H54 (cell line): Measurements from ENCODE around the gene TANGO6.
"Not testable (repeated sequence)": the region's sequence is repeated elsewhere in the genome, so short reads cannot be mapped to it uniquely, and the experiment has no call there.

Experiments
- DNase-seq: peaks from one replicate; pipeline ENCODE4 v3.0.0; 2011; ENCODE audit warnings: low spot score, mixed read lengths; ENCODE audit not compliant: insufficient read length
- FAIRE-seq: peaks from 3 replicates; lab custom pipeline; 2011; peaks lifted over from hg19 to GRCh38; lab: Jason Lieb, UNC
- POLR2A ChIP-seq: IDR thresholded peaks from 2 replicates; pipeline ENCODE4 v1.6.1; 2011; ENCODE audit warnings: low read depth, mild to moderate bottlenecking, low read length

Gene TANGO6

DNA sequence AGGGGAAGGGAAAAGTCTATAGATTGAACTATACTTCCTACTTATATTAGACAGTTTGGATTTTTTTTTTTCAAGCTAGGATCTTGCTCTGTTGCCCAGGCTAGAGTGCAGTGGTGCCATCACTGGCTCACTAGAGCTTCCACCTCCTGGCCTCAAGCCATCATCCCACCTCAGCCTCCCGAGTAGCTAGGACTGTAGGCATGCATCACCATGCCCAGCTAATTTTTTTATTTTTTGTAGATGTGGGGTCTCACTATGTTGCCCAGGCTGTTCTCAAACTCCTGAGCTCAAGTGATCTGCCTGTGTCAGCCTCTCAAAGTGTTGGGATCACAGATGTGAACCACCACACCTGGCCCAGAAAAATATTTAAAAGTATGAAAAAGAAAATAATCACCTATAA, 141.1 kb downstream of the TANGO6 start:
- TF ChIP-seq POLR2A = no peak
- FAIRE-seq (no peak), DNase-seq (no peak)

GRCh38 chr16:68985268-68985667, 141.9 kb downstream of the TANGO6 start:
- TF ChIP-seq POLR2A = no peak
- FAIRE-seq (no peak), DNase-seq (no peak)

- FAIRE-seq (no peak), DNase-seq (no peak)
- TF ChIP-seq POLR2A = no peak
Measured at GRCh38 chr16:68985855-68986254, 142.5 kb downstream of the TANGO6 start.

DNA sequence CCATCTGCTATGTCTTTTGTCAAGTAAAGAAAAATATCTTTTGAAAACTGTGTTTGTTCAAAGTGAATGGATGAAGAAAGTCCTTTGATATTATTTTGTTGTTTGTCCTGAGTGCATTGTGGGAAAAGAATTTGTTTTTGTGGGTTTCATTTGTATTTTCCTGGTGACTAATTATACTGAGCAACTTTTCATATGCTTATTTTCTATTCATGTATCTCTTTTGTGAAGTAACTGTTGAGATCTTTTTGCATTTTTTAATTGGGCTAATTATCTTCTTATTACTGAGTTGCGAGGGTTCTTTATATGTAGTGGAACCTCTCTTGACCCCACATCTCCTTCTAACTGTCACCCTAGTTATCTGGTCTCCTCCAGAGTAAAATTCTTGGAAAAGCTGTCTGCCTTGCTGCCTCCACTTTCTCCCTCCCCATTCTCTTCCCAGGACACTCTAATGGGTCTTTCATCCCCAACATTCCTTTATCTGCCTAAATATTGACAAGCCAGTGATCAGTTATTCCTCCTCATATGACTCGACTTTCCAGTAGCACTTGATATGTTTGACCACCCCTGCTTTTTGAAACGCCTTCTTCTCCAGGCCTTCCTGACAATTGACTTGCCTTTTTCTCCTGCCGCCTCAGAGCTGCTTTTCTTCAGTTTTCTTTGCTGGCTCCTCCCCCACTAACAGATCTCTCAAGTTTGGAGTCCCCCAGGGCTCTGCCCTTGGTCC, 144.6 kb downstream of the TANGO6 start:
- FAIRE-seq (no peak), DNase-seq (no peak)
- TF ChIP-seq POLR2A = no peak

DNA sequence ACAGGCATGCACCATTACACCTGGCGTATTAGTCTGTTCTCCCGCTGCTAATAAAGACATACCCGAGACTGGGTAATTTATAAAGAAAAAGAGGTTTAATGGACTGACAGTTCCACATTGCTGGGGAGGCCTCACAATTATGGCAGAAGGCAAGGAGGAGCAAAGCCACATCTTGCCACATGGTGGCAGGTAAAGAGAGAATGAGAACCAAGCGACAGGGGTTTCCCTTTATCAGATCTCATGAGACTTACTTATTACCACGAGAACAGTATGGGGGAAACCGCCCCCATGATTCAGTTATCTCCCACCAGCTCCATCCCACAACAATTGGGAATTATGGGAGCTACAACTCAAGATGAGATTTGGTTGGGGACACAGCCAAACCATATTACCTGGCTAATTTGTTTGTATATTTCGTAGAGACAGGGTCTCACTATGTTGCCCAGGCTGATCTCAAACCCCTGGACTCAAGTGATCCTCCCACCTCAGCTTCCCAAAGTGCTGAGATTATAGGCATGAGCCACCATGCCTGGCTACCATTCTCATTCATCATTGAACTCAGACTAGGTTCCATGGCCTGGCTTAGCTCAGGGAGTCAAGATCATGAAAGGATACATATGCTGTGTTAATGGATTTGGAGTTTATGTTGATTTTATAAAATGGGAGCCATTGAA, 147.0 kb downstream of the TANGO6 start:
- DNase-seq, FAIRE-seq: not testable (repeated sequence)

- DNase-seq (no peak), FAIRE-seq (no peak)
- TF ChIP-seq POLR2A = no peak
Measured at GRCh38 chr16:68991075-68991474, 147.7 kb downstream of the TANGO6 start.

DNA sequence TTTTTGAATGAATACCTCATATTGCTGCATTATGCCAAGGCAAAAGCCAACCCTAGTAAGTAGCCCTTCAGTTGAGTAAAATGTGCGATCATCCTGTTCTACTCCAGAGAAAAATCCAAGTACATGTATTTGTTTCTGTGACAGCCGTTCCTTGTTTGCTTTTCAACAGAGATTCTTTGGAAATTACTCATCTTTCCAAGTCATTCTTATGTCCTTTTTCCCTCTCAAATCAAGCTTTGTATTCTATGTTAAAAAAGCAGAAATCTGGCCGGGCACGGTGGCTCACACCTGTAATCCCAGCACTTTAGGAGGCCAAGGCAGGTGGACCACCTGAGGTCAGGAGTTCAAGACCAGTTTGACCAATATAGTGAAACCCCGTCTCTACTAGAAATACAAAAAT, 149.2 kb downstream of the TANGO6 start:
- DNase-seq (no peak), FAIRE-seq (peak; percentile 83)
- TF ChIP-seq POLR2A = no peak

DNA sequence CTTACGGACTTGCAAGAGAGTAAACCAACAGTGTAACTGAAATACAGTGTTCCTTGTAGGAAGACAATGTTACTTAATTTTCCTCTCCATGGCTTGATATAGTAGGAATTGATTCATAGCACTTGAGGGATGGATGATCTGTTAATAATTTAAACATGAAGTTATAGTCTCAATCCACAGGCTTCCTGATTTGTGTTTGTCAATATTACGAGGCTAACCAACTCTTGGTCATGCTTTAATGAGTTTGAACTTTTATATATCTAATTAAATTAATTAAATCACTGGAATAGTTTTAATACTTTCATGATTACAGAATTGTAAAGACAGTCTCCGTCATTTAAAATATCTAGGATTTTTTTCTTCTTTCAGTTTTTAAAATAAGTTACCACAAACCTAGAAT, 150.1 kb downstream of the TANGO6 start:
- DNase-seq = no peak
- FAIRE-seq = no peak
- TF ChIP-seq POLR2A = no peak

- no peak for TF ChIP-seq POLR2A
- DNase-seq (no peak), FAIRE-seq (peak; percentile 81)
Measured at GRCh38 chr16:68993885-68994284, 150.6 kb downstream of the TANGO6 start.

DNA sequence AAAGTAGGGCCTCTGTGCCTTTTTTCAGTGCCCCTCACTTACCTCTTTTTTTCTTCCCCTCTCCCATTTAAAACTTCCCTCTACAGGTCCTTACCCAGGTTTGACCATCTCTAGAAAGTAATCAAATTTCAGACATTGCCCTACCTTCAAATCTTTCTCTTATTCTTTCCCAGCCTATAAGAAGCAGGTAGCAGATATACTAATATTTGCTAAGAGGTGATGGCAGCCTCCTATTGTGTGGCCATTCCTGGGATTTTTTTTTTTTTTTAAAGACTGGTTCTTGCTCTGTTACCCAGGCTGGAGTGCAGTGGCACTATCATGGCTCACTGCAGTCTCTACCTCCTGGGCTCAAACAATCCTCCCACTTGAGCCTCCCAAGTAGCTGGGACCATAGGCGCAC, 151.0 kb downstream of the TANGO6 start:
- TF ChIP-seq POLR2A = no peak
- FAIRE-seq (no peak), DNase-seq (no peak)

GRCh38 chr16:68995011-68995504, 151.7 kb downstream of the TANGO6 start:
- FAIRE-seq (peak; percentile 96), DNase-seq (no peak)
- TF ChIP-seq POLR2A = no peak

- FAIRE-seq (no peak), DNase-seq (no peak)
- TF ChIP-seq POLR2A = no peak
Measured at GRCh38 chr16:68997564-68997963, 154.2 kb downstream of the TANGO6 start.

DNA sequence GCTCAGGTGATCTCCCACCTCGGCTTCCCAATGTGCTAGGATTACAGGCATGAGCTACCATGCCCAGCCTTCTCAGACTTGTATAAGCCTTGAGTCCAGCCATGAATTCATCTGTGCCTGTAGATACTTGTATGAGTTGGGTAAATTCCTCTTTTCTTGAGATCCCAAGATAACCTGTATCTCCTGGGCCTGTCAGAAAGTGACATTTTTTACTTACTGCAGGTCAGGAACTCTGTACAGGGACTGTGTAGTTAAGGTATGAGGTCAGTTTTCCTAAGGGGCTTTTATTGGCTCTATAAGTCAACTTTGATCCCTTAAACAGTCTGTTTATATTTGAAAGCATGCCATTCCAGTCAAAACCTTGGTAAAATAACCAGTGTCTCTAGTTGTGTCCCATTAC, 155.8 kb downstream of the TANGO6 start:
- FAIRE-seq (no peak), DNase-seq (no peak)
- no peak for TF ChIP-seq POLR2A

DNA sequence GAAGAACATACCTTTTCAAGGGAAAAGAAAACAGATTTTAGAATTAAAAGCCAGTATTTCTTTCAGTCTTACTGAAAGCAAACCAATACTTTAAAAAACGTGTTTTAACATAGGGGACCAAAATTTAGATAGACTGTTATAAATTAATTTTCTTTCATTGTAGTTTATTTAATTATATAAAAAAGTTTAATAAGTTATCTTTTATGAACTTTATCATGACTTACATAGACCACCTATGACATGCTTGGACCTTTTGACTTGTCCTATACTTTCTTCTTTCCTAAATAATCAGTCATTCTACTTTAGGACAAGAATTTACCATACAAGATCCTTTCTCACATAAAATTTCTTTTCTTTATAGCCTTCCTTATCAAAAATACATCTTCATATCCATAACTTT, 160.2 kb downstream of the TANGO6 start:
- FAIRE-seq (no peak), DNase-seq (no peak)
- no peak for TF ChIP-seq POLR2A
